NCI-H128 (cell line): ENCODE measurements around the gene CALML3.

Experiments
- DNase-seq: peaks from one replicate; lab custom pipeline; 2025; ENCODE audit not compliant: unreplicated experiment; lab: John Stamatoyannopoulos, UW

Gene CALML3

GRCh38 chr10:5506246-5506645 lies 18.5 kb upstream of the CALML3 start:
- no peak for DNase-seq

GRCh38 chr10:5506751-5507648 lies 17.8 kb upstream of the CALML3 start:
- DNase-seq = no peak

GRCh38 chr10:5507649-5508131 lies 17.1 kb upstream of the CALML3 start:
- DNase-seq = no peak

GRCh38 chr10:5508161-5508604 lies 16.6 kb upstream of the CALML3 start:
- no peak for DNase-seq

- DNase-seq = no peak
These were observed 16.0 kb upstream of the CALML3 start for GRCh38 chr10:5508786-5509185.

- no peak for DNase-seq
These were observed 15.5 kb upstream of the CALML3 start for GRCh38 chr10:5509236-5509635.

GRCh38 chr10:5509691-5510090 lies 15.1 kb upstream of the CALML3 start:
- DNase-seq = no peak

GRCh38 chr10:5510281-5511072 lies 14.3 kb upstream of the CALML3 start:
- no peak for DNase-seq

- DNase-seq = no peak
These were observed 13.4 kb upstream of the CALML3 start for GRCh38 chr10:5511231-5511884.

GRCh38 chr10:5511885-5512280 lies 12.9 kb upstream of the CALML3 start:
- DNase-seq = no peak

GRCh38 chr10:5512331-5512730 lies 12.4 kb upstream of the CALML3 start:
- no peak for DNase-seq

GRCh38 chr10:5512881-5513612 lies 11.7 kb upstream of the CALML3 start:
- no peak for DNase-seq

GRCh38 chr10:5514226-5514850 lies 10.4 kb upstream of the CALML3 start:
- no peak for DNase-seq

- DNase-seq = no peak
These were observed 8.6 kb upstream of the CALML3 start for GRCh38 chr10:5515948-5516761.

GRCh38 chr10:5517546-5517945 lies 7.2 kb upstream of the CALML3 start:
- no peak for DNase-seq

GRCh38 chr10:5518143-5518542 lies 6.6 kb upstream of the CALML3 start:
- peak; percentile 12 for DNase-seq

- DNase-seq = no peak
These were observed 5.7 kb upstream of the CALML3 start for GRCh38 chr10:5519054-5519453.

GRCh38 chr10:5522913-5523560 lies 1.7 kb upstream of the CALML3 start:
- DNase-seq = no peak
